Mesenchymal stem cell (in vitro differentiated cells and primary cell): ENCODE measurements around the gene ZNF627.

Experiments
- DNase-seq: peaks from one replicate; pipeline ENCODE4 v3.0.0-alpha.2; 2013
- H2AFZ ChIP-seq: one replicate; pipeline ENCODE4 v1.6.1; 2013; ENCODE audit warnings: low read depth, mild to moderate bottlenecking, control low read depth, inconsistent platforms, low read length, moderate library complexity
- H2AK5ac ChIP-seq: 2 replicates; pipeline ENCODE4 v1.6.1; 2013; ENCODE audit warnings: low read length, moderate library complexity, mild to moderate bottlenecking, inconsistent platforms; ENCODE audit not compliant: severe bottlenecking
- H2BK120ac ChIP-seq: one replicate; pipeline ENCODE4 v1.6.1; 2013; ENCODE audit warnings: low read depth, mild to moderate bottlenecking, inconsistent platforms, low read length, moderate library complexity
- H2BK12ac ChIP-seq, 2 experiments: one replicate each; pipeline ENCODE4 v1.6.1; 2013; ENCODE audit warnings: inconsistent platforms in 2 of 2, low read length in 2 of 2, mild to moderate bottlenecking in 2 of 2, moderate library complexity in 2 of 2, control low read depth in 1 of 2
- H2BK15ac ChIP-seq: one replicate; pipeline ENCODE4 v1.6.1; 2013; ENCODE audit warnings: mild to moderate bottlenecking, low read depth, inconsistent platforms; ENCODE audit not compliant: poor library complexity, severe bottlenecking
- H2BK5ac ChIP-seq: 2 replicates; pipeline ENCODE4 v1.6.1; 2013; ENCODE audit warnings: low read depth, mild to moderate bottlenecking, low read length, control low read depth, inconsistent platforms; ENCODE audit not compliant: poor library complexity, severe bottlenecking
- H3K14ac ChIP-seq, 2 experiments: one replicate each; pipeline ENCODE4 v1.6.1; 2013; ENCODE audit warnings: inconsistent platforms in 2 of 2, low read length in 2 of 2, control low read depth in 1 of 2, mild to moderate bottlenecking in 1 of 2, moderate library complexity in 1 of 2
- H3K18ac ChIP-seq, 2 experiments: one replicate each; pipeline ENCODE4 v1.6.1; 2013; ENCODE audit warnings: inconsistent platforms in 2 of 2, low read length in 2 of 2, control low read depth in 1 of 2, low read depth in 1 of 2, mild to moderate bottlenecking in 1 of 2
- H3K23ac ChIP-seq, 2 experiments: one replicate each; pipeline ENCODE4 v1.6.1; 2013; ENCODE audit warnings: inconsistent platforms in 2 of 2, low read length in 2 of 2, mild to moderate bottlenecking in 2 of 2, moderate library complexity in 2 of 2, control low read depth in 1 of 2
- H3K27ac ChIP-seq: 2 replicates; pipeline ENCODE4 v1.5.1; 2013; ENCODE audit warnings: mild to moderate bottlenecking, moderate library complexity, low read length, control low read depth, inconsistent platforms; ENCODE audit not compliant: poor library complexity, severe bottlenecking
- H3K27me3 ChIP-seq, 2 experiments: 2 replicates each; pipeline versions ENCODE4 v1.6.1 to v1.7.0; 2013; ENCODE audit warnings: low read length in 2 of 2, mild to moderate bottlenecking in 2 of 2, moderate library complexity in 2 of 2, control low read depth in 1 of 2, inconsistent platforms in 1 of 2; ENCODE audit not compliant: control insufficient read depth in 1 of 2, insufficient read depth in 1 of 2
- H3K36me3 ChIP-seq, 2 experiments: 2 replicates each; pipeline versions ENCODE4 v1.6.1 to v1.7.0; 2013; ENCODE audit warnings: low read length in 2 of 2, control low read depth in 1 of 2, inconsistent platforms in 1 of 2, low read depth in 1 of 2, mild to moderate bottlenecking in 1 of 2; ENCODE audit not compliant: insufficient read depth in 2 of 2, control insufficient read depth in 1 of 2
- H3K4ac ChIP-seq, 2 experiments: one replicate each; pipeline ENCODE4 v1.6.1; 2013; ENCODE audit warnings: inconsistent platforms in 2 of 2, low read length in 2 of 2, mild to moderate bottlenecking in 2 of 2, moderate library complexity in 2 of 2, control low read depth in 1 of 2, low read depth in 1 of 2
- H3K4me1 ChIP-seq: 2 replicates; pipeline ENCODE4 v1.6.1; 2013; ENCODE audit warnings: low read depth, low read length, control low read depth; ENCODE audit not compliant: control insufficient read depth, insufficient read depth
- H3K4me2 ChIP-seq: 2 replicates; pipeline ENCODE4 v1.6.1; 2013; ENCODE audit warnings: low read length, mild to moderate bottlenecking, inconsistent platforms; ENCODE audit not compliant: poor library complexity, severe bottlenecking
- H3K4me3 ChIP-seq, 2 experiments: 2 replicates each; pipeline versions ENCODE4 v1.5.1 to v1.7.0; 2013; ENCODE audit warnings: low read length in 2 of 2, mild to moderate bottlenecking in 2 of 2, control low read depth in 1 of 2, low read depth in 1 of 2; ENCODE audit not compliant: insufficient read depth in 1 of 2
- H3K79me1 ChIP-seq: replicated peaks from 2 replicates; pipeline ENCODE4 v1.6.1; 2013; ENCODE audit warnings: mild to moderate bottlenecking, control low read depth, low read length, inconsistent platforms; ENCODE audit not compliant: poor library complexity, severe bottlenecking
- H3K9ac ChIP-seq: 2 replicates; pipeline ENCODE4 v1.7.0; 2013; ENCODE audit warnings: mild to moderate bottlenecking, low read length, moderate library complexity
- H3K9me3 ChIP-seq: 2 replicates; pipeline ENCODE4 v1.7.0; 2013; ENCODE audit warnings: mild to moderate bottlenecking, low read length; ENCODE audit not compliant: control insufficient read depth
- H4K8ac ChIP-seq: one replicate; pipeline ENCODE4 v1.6.1; 2013; ENCODE audit warnings: inconsistent platforms, mild to moderate bottlenecking, low read length, moderate library complexity
- H4K91ac ChIP-seq: one replicate; pipeline ENCODE4 v1.6.1; 2013; ENCODE audit warnings: mild to moderate bottlenecking, low read length, inconsistent platforms
- WGBS: methylation state at CpG from one replicate; pipeline ENCODE4 v1.1.7; 2013; ENCODE audit warnings: mixed read lengths; 5-methylcytosine and 5-hydroxymethylcytosine counted together

The ZNF627 gene

GRCh38 chr19:11550265-11550664, 47.0 kb upstream of the ZNF627 start:
- Histone ChIP-seq H3K27ac (no peak overlapping the region), H2BK15ac (no peak overlapping the region), H2AK5ac (no peak overlapping the region), H3K79me1 (peaks cover 13% of the 10 kb centered on the region), H3K4me3 (no peak overlapping the region), H3K18ac (no peak overlapping the region), H2BK5ac (no peak overlapping the region), H3K9me3 (no peaks in the 10 kb centered on the region), H4K91ac (no peak overlapping the region), H3K14ac (no peak overlapping the region), H2BK120ac (no peak overlapping the region), H3K4me2 (no peak overlapping the region), H3K4me1 (peaks cover 3% of the 10 kb centered on the region), H3K36me3 (peaks cover 27 to 63% of the 10 kb centered on the region in 2 experiments), H3K27me3 (no peaks in the 10 kb centered on the region), H2AFZ (no peak overlapping the region), H3K23ac (no peak overlapping the region), H3K4ac (no peak overlapping the region), H2BK12ac (no peak overlapping the region), H3K9ac (no peak overlapping the region), H4K8ac (no peak overlapping the region)
- 94% methylated on average over 8 of the region's 8 CpGs for WGBS
- DNase-seq, result no peak

DNA sequence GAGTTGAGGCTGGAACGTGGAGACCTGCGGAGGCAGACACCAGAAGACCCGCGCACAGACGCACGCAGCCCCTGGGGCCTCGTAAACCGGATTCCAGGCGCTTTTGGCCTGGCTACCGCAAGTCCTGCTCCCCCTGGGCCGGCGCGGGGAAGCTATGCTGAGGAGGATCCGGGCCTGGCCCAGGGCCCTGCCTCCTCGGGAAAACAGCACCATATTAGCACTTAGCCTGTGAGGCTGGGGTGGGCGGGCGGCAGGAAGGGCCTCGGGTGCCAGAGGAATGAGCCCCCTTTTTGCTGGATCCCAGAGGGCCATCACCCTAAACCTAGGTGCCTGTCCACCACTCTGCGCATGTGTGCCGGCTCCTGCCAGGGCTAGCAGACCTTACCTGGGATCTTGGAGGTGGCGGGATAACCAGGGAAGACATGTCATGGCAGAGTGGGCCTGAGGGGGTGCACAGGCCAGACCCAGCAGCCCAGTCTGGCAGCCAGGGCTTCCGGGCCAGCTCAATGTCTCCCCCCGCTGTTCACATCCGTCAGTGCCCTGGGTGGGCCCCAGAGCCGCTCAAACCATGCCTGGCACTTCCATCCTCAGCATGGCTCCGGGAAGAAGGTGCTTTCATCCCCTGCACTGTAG, 45.6 kb upstream of the ZNF627 start:
- H2AK5ac ChIP-seq, result no peak overlapping the region
- H3K27me3 ChIP-seq, result no peaks in the 10 kb centered on the region
- H2BK15ac ChIP-seq, result no peak overlapping the region
- H2BK120ac ChIP-seq, result no peak overlapping the region
- H3K27ac ChIP-seq, result no peak overlapping the region
- H4K8ac ChIP-seq, result peak overlapping the region; percentile 53
- no peak overlapping the region for H2AFZ ChIP-seq
- DNase-seq, result no peak
- no peak overlapping the region for H3K4me3 ChIP-seq
- no peak overlapping the region for H3K9ac ChIP-seq
- no peaks in the 10 kb centered on the region for H3K9me3 ChIP-seq
- H3K4me2 ChIP-seq, result no peak overlapping the region
- no peak overlapping the region for H2BK12ac ChIP-seq
- no peak overlapping the region for H3K23ac ChIP-seq
- no peak overlapping the region for H3K18ac ChIP-seq
- H2BK5ac ChIP-seq, result no peak overlapping the region
- no peak overlapping the region for H3K4ac ChIP-seq
- H3K79me1 ChIP-seq, result peaks cover 22% of the 10 kb centered on the region
- no peaks in the 10 kb centered on the region for H3K4me1 ChIP-seq
- peaks cover 35 to 75% of the 10 kb centered on the region in 2 experiments for H3K36me3 ChIP-seq
- 88% methylated on average over 26 of the region's 26 CpGs for WGBS
- no peak overlapping the region for H3K14ac ChIP-seq
- H4K91ac ChIP-seq, result no peak overlapping the region

- 89% methylated on average over 19 of the region's 20 CpGs for WGBS
- no peak overlapping the region for H3K27ac ChIP-seq
- no peak overlapping the region for H3K23ac ChIP-seq
Measured at GRCh38 chr19:11552666-11553372, 44.5 kb upstream of the ZNF627 start.

DNA sequence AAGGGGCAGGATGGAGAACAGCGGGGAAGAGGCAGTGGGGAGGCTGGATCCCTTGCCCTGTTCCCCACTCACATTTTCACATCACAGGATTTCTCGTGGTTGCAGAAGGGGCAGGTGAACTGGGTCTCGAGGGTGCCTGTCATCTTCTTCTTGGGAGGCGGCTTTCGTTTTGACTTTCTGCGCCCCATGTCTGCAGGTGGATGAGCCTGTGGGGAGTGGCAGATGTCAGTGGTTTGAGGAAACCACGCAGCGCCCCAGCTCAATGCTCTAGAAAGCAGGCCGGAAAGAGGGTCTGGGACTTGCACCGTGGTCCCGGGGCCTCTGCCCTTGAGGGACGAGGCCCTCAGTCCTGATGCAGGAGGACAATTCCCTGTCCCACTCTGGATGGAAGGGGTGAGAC, 43.1 kb upstream of the ZNF627 start:
- no peak overlapping the region for H3K4me3 ChIP-seq
- no peaks in the 10 kb centered on the region for H3K9me3 ChIP-seq
- no peak overlapping the region for H3K4ac ChIP-seq
- no peak overlapping the region for H3K27ac ChIP-seq
- no peak overlapping the region for H3K9ac ChIP-seq
- WGBS, result 99% methylated on average over 11 of the region's 12 CpGs
- H3K14ac ChIP-seq, result no peak overlapping the region
- H2AK5ac ChIP-seq, result no peak overlapping the region
- no peak overlapping the region for H2BK15ac ChIP-seq
- no peak overlapping the region for H2BK5ac ChIP-seq
- H3K23ac ChIP-seq, result no peak overlapping the region
- no peak overlapping the region for H3K4me2 ChIP-seq
- H3K18ac ChIP-seq, result no peak overlapping the region
- peaks cover 27% of the 10 kb centered on the region for H3K79me1 ChIP-seq
- H2BK120ac ChIP-seq, result no peak overlapping the region
- no peak overlapping the region for H2BK12ac ChIP-seq
- peaks cover 9% of the 10 kb centered on the region for H3K4me1 ChIP-seq
- DNase-seq, result no peak
- no peak overlapping the region for H2AFZ ChIP-seq
- H4K8ac ChIP-seq, result no peak overlapping the region
- H3K27me3 ChIP-seq, result no peaks in the 10 kb centered on the region
- H3K36me3 ChIP-seq, result peaks cover 35 to 69% of the 10 kb centered on the region in 2 experiments
- H4K91ac ChIP-seq, result no peak overlapping the region

More at GRCh38 chr19:11552666-11553372, 44.5 kb upstream of the ZNF627 start:
- Histone ChIP-seq H3K9ac (no peak overlapping the region), H3K4ac (no peak overlapping the region), H3K4me1 (peaks cover 6% of the 10 kb centered on the region), H3K79me1 (peaks cover 25% of the 10 kb centered on the region), H3K36me3 (peaks cover 35 to 73% of the 10 kb centered on the region in 2 experiments), H3K18ac (no peak overlapping the region), H2BK12ac (no peak overlapping the region), H3K27me3 (no peaks in the 10 kb centered on the region), H2AK5ac (no peak overlapping the region), H2BK15ac (no peak overlapping the region), H3K4me2 (no peak overlapping the region), H4K91ac (no peak overlapping the region), H4K8ac (no peak overlapping the region), H2AFZ (no peak overlapping the region), H2BK120ac (no peak overlapping the region), H3K14ac (no peak overlapping the region), H3K4me3 (no peak overlapping the region), H2BK5ac (no peak overlapping the region), H3K9me3 (no peaks in the 10 kb centered on the region)
- no peak for DNase-seq
